Renal cortical epithelial cell (primary cell): ENCODE measurements around the gene DHPS. TPM values are rescaled to one million over a fixed set of nuclear protein-coding genes. Genes with fewer than 3 reads are reported as not detected.
"Not testable (repeated sequence)": the region's sequence is repeated elsewhere in the genome, so short reads cannot be mapped to it uniquely, and the experiment has no call there.

Experiments
- DNase-seq: peaks from one replicate; pipeline ENCODE4 v3.0.0-alpha.2; 2011; ENCODE audit warnings: low read depth
- total RNA-seq: library from RNA; depleted of rRNA; stranded (reverse); fragments of >200 nt; gene quantifications from 2 replicates; pipeline ENCODE4 v1.2.3, GENCODE V29; 2014

DHPS gene
- total RNA-seq, 1 donor from 2014 or later = 42.8 TPM

DNA sequence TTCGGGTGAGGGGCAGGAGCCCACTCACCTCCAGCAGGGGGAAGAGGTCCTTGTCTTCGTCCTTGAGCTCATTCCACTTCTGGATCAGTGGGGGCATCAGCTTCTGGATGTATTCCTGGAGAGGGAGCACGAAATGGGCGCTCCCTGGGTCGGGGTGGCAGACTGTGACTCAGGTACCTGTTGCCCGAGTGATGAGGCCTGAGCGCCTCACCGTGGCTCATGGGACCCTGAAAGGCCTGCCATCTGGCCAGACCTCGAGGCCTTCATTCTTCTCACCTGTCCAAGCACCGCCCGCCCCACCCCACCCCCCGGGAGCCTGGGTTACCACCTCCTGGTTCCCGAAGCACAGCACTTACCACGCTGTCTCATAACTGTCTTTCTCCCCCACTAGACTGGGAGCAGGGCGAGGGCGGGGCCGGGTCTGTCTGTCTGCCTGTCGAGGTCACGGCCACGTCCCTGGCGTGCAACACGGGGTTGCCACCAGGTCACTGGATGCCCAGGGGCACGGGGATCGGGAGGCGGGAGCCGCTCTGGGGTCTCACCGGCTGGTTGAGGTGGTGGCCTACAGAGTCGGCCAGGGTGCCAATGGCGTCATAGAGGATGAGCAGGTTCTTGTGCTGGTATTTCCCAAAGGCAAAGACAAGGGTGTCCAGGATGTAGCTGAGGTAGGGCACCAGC lies 24.1 kb upstream of the DHPS start:
- no peak for DNase-seq

DNA sequence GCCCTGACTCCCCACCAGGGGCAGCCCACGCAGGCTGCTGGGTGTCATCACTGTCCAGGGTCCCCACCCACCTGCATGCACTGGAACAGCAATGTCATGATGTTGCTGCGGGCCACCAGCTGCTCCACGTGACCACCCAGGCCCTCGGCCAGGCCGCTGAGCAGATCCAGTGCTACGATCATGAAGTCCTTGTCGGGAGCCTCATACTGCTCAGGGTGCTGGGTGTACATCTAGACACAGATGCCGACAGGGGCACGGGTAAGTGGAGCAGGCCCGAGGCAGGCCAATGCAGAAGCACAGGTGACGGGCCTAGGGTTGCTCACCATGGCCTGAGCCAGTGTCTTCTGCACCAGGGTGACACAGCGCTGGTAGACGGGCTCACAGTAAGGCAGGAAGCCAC lies 23.5 kb upstream of the DHPS start:
- no peak for DNase-seq

- peak; percentile 22 for DNase-seq
These were observed 21.4 kb upstream of the DHPS start for GRCh38 chr19:12703046-12703445.

DNA sequence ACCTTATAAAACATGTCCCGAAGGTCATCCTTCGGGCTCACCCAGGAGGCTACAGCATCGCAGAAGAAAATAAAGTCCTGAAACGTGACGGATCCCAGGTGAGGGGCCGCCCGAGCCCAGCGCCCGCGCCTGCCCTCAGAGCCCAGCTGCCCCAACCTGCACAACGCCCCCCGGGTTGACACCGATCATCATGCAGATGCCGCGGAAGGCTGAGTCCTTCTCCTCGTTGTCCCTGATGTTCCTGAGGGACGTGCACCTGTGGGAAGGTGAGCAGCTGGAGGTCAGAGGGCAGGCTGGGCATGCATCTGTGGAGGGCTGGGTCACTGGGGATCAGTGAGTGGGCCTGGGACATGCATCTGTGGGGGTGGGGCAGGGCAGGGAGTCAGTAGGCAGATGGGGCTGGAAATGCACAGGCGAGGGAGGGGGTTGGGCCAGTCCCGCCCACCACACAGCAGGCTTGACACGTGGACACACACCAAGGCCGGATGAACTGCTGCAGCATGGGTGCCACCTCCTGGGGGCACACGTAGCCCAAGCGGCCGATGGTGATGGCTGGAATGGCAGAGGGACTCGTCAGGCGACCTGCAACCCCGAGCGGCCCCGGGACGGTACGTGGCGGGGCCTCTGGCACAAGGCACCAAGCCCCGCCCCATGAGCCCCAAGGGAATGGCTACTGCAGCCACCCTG lies 20.1 kb upstream of the DHPS start:
- no peak for DNase-seq

- no peak for DNase-seq
These were observed 16.5 kb upstream of the DHPS start for GRCh38 chr19:12698138-12698537.

GRCh38 chr19:12697425-12697824 lies 15.7 kb upstream of the DHPS start:
- not testable (repeated sequence) for DNase-seq

- peak; percentile 87 for DNase-seq
These were observed 15.0 kb upstream of the DHPS start, which contains the start of gene FBXW9 for GRCh38 chr19:12696366-12697335. FBXW9 (minus strand) TSS chr19:12696631; CDS start chr19:12696581, 50 bp downstream.

DNA sequence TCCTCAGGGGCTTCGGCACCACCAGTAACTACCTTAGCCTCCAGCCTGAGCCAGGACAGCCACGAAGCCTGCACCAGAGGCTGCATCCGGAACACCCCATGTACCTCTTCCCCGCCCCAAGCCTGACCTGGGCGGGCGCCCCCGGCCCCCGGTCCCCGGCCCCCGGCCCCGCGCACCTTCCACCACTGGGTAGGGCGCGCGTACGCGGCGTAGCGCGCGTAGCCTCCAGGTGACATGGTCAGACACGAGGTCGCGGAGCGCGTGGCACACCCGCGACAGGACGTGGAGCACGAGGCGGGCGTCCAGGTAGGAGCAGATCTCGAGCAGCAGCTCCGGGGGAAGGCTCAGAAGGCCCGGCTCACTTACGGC lies 14.3 kb upstream of the DHPS start:
- no peak for DNase-seq

DNA sequence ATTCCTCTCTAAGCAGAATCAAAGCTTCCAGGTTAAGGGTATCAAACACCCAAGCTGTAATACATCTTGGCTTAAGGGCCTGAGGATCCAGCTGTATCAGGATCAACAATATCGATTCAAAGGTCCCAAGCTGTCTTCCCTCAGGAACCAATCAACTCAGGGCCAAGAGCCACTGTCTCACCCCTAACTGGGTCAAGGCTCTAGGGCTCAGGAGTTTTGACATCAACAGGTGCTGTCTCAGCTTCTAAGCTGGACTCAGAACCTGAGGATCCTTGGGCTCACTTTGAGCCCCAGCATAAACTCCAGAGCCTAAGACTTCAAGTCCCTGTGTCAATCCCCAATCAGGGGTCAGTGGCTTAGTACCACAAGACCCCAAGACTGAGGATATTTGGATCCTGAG lies 13.8 kb upstream of the DHPS start:
- no peak for DNase-seq

GRCh38 chr19:12695096-12695495 lies 13.4 kb upstream of the DHPS start:
- DNase-seq = no peak

DNA sequence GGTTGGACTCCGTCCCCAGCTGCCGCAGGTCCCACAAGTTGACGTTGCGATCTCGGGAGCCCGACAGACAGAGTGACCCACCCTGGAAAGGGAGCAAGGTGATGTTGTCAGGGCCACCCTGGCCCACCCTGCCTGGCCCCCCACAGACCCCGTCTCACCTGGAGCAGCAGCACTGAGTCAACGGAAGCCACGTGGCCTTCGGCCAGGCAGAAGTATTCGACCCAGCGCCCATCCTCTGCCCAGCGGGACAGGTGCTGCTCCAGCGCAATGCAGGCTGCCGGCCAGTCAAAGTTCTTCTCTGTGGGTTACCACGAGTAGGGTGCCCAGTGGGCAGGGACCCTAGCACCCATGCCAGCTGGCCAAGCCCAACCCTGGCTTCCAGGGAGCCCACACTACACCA lies 13.0 kb upstream of the DHPS start:
- DNase-seq = no peak

GRCh38 chr19:12692960-12693359 lies 11.3 kb upstream of the DHPS start:
- DNase-seq = no peak

DNA sequence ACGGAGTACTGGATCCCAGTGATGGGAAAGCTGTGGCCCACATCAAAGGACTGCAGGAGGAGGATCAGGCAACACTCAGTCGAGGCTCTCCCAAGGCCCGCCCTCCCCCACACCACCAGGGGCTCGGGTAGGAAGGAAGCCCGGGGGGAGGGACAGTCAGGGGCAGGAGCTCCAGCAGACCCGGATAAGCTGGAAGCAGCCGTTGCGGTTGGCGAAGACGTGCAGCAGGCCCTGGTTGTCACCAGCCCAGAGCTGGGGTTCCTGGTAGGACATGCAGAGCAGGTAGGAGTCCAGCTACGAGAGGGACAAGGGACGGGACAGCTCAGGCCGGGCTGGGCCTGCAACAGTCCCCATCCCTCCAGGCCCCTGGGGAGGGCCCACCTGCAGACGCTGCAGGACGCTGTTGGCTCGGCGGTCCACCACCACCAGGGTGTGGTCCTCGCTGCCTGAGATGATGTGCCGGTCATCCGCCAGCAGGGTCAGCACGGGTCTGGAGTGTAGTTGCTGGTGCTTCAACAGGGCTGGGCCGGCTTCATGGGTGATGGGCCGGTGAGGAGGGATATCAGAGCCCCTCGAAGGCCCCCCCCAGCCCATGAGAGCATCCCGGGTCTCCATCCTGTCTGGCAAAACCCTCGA lies 8.0 kb upstream of the DHPS start:
- DNase-seq = no peak

DNA sequence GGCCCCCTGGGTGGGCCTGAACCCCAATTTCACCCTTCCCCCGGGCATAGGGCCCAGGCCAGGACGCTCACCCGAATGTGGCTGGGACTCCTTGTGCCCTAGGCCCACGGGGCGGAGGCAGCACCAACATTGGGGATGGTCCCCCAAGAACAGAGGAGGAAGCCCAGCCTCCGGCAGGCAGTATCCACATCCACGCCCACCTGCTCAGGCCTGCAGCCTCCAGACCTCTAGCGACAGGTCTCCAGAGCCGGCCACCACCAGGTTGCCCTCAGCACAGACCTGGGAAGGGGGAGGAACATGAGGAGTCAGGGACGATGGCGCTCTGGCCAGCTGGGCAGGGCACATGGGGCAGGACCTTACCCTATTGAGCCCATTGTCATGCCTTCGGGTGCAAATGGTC lies 7.3 kb upstream of the DHPS start:
- no peak for DNase-seq

GRCh38 chr19:12687496-12688196 lies 6.0 kb upstream of the DHPS start, which contains the start of gene GNG14:
GNG14 (plus strand) TSS chr19:12687998; CDS start chr19:12688049, 51 bp downstream.
- no peak for DNase-seq

GRCh38 chr19:12685831-12686230 lies 4.2 kb upstream of the DHPS start:
- DNase-seq = no peak

GRCh38 chr19:12680034-12680433 lies 1.6 kb downstream of the DHPS start:
- DNase-seq = no peak

DNA sequence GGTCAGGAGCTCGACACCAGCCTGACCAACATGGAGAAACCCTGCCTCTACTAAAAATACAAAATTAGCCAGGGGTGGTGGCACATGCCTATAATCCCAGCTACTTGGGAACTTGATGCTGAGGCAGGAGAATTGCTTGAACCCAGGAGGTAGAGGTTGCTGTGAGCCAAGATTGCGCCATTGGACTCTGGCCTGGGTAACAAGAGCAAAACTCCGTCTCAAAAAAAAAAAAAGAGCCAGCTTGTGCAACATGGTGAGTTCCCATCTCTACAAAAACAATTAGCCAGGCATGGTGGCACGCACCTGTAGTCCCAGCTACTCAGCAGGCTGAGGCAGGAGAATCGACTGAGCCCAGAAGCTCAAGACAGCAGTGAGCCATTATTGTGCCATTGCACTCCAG lies 3.6 kb downstream of the DHPS start:
- peak; percentile 22 for DNase-seq

GRCh38 chr19:12676928-12677327 lies 4.8 kb downstream of the DHPS start:
- no peak for DNase-seq

GRCh38 chr19:12676384-12676792 lies 5.3 kb downstream of the DHPS start:
- DNase-seq = peak; percentile 61

DNA sequence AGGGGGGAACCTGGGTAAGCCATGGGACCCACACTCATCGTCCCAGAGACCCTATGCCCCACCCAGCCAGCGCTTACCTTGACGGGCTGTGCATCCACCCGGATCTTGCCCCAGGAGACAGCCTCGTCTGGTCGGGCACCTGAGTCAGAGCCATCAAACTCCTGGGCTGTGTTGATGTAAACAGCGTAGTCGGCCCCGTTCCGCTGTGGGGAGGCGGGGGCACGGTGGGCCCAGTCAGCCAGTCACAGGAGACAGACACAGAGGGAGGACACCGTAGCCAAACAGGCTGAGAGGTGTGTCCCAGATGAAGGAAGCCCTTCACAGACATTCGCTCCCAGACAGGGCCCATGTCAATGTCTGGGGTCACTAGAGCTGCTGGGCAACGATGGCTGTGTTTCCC lies 5.7 kb downstream of the DHPS start:
- no peak for DNase-seq
